HG03103 (cell line): ENCODE data around the gene TPSG1.
"Not testable (repeated sequence)": the region's sequence is repeated elsewhere in the genome, so short reads cannot be mapped to it uniquely, and the experiment has no call there.

Source experiments
- ATAC-seq: cut with Tn5 transposase; IDR thresholded peaks from one replicate; pipeline ENCODE4 v1.9.1; 2021; ENCODE audit warnings: low read depth; ENCODE audit not compliant: unreplicated experiment

Gene TPSG1

DNA sequence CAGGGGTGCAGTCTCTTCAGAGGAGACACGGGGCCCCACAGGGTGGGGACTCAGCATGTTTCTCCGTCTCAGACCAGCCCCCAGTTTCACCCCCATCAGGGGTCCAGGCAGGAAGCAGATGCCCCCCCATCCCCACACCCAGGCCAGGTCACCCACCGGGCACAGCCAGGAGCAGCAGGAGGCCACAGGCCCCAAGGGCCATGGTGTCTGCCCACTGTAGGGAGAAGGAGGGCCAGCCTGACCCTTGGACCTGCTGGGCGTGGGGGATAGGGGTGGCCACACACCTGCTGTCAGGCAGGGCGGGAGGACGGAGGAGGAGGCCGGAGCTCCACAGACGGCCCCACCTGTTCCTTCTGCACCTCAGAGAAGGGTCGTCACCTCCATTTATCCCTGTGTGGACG, at the start of gene TPSG1:
TSS of gene TPSG1 (minus strand) at position 218 of the 401 bp plus-strand sequence. CDS start at position 202, 16 bp downstream.
- no peak for ATAC-seq

DNA sequence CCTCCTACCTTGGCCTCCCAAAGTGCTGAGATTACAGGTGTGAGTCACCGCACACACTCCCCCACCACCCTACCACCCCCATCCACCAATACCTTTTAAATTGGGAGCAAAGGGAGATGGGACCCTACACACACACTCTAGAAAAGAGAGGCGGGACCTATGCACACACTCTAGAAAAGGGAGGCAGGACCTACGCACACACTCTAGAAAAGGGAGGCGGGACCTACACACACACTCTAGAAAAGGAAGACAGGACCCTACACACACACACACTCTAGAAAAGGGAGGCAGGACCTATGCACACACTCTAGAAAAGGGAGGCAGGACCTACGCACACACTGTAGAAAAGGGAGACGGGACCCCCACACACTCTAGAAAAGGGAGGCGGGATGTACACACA, 49.7 kb upstream of the TPSG1 start:
- no peak for ATAC-seq

DNA sequence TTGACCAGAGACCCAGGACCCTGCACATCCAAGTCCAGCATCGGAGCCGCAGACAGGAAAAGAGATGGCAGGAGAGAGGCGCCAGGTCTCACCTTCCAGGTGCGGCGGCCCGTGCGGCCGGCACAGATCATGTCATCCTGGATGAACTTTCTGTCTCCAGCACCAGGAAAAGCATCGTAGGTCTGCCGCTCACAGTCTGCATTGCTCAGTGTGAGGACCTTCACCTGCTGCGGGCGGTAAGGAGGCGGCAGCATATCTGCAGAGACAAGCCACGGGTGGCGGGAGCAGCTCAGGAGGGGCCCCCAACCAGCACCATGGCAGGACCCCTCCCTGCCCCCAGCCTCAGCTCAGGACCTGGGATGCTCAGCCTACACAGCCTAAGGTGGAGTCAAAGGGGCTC, 48.7 kb upstream of the TPSG1 start:
- ATAC-seq = no peak

DNA sequence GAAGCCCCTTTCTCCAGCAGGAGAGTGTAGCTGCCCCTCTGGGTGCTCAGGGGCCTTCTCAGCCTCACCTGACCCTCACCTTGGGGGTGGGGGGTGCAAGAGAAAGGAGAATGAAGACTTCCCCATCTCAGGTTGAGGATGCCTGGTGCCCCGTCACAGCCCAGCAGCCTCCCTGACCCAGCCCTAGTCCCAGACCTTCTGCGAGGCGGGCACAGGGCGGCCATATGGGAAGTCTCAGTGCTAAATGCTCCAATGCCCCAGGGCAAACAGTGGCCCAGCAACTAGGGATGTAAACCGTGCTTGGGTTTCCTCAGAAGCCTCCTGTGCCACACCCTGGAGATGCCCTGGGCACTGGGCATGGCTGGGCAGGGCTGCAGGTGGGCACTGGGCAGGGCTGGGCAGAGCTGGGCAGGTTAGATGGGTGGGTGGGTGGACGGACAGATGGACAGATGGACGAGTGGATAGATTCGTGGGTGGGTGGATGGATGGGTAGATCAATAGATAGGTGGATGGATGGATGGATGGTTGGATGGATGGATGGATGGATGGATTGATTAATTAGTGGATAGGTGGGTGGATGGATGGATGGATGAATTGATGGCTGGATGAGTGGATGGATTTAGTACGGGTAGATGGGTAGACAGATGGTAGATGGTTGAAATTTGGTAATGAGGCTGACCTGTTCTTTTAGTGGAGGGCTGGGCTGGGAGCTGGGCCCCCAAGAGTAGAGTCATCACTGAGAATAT, 47.6 kb upstream of the TPSG1 start:
- no peak for ATAC-seq

DNA sequence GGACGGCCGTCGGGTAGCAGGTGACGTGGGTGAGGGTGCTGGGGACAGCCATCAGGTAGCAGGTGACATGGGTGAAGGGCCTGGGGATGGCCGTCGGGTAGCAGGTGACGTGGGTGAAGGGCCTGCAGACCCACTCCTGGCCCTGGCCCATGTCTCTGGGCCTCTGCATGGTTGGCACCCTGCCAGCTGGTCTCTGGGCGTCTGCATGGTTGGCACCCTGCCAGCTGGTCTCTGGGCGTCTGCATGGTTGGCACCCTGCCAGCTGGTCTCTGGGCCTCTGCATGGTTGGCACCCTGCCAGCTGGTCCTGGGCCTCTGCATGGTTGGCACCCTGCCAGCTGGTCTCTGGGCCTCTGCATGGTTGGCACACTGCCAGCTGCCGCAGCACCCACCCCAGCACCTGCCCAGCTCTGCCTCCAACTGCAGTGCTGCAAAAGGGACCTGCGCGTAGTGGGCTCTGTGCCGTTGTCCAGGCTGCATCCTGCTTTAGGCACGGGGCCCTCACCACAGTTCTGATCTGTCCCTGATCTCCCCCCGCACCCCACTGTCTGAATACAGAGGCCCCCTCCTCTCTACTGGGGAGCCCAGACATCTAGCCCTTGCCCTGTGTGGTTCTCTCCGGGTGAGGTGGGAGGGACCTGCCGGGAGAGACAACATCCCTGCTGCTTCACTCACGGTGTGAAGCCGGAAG, 46.8 kb upstream of the TPSG1 start:
- ATAC-seq = not testable (repeated sequence)

DNA sequence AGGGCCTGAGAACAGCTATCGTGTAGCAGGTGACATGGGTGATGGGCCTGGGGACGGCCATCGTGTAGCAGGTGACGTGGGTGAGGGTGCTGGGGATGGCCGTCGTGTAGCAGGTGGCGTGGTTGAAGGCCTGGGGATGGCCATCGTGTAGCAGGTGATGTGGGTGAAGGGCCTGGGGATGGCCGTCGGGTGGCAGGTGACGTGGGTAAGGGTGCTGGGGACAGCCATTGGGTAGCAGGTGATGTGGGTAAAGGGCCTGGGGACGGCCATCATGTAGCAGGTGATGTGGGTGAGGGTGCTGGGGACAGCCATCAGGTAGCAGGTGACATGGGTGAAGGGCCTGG, 46.3 kb upstream of the TPSG1 start:
- no peak for ATAC-seq

DNA sequence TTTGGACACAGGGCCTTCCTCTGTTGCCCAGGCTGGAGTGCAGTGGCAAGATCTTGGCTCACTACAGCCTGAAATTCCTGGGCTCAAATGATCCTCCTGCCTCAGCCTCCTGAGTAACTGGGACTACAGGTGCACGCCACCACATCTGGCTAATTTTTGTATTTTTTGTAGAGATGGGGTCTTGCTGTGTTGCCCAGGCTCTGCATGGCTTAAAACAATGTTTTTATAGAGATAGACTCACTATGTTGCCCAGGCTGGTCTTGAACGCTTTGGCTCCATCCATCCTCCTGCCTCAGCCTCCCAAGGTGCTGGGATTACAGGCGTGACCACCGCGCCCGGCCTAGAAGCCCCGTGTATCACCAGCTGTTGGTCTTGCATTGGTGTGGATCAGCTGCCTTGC, 44.4 kb upstream of the TPSG1 start:
- ATAC-seq = not testable (repeated sequence)

DNA sequence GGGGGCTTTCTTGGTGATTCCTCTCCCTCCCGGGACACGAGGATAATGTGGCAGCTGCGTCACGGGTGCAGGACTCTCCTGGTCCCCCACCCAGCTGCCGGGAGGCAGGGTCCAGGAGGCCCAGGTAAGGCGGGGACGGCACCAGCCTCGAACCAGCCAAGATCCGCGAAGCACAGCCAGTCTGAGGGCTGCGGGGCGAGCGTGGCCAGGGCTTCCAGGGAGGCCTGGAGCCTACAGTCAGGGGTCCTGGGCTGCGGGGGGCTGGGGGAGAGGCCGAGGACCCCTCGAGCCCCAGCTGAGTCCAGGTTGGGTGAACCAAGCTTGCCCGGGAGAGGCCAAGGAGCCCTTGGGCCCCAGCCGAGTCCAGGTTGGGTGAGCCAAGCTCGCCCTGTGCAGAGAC, 40.8 kb upstream of the TPSG1 start:
- ATAC-seq = no peak

DNA sequence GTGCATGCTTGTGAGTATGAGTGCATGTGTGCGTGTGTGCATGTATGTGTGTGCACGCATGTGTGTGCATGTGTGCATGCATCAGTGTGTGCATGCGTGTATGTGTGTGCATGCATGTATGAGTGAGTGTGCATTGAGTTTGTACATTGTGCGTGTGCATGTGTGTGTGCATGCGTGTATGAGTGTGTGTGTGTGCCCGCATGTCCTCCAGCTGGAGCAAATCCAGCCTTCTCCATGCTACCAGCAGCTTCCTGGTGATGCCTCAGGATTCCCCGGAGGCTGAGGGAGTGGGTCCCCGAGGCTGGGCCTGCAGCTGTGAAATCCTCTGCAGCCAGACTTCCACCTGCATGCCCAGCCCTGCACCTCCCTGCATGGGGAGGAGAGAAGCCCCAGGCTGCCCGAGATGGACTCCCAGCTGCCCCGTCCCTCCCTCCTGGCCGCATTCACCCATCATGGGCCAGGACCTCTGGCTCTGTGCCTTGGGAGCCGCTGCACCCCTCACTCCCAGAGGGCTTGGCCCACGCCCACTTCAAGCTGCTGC, 40.1 kb upstream of the TPSG1 start:
- no peak for ATAC-seq

DNA sequence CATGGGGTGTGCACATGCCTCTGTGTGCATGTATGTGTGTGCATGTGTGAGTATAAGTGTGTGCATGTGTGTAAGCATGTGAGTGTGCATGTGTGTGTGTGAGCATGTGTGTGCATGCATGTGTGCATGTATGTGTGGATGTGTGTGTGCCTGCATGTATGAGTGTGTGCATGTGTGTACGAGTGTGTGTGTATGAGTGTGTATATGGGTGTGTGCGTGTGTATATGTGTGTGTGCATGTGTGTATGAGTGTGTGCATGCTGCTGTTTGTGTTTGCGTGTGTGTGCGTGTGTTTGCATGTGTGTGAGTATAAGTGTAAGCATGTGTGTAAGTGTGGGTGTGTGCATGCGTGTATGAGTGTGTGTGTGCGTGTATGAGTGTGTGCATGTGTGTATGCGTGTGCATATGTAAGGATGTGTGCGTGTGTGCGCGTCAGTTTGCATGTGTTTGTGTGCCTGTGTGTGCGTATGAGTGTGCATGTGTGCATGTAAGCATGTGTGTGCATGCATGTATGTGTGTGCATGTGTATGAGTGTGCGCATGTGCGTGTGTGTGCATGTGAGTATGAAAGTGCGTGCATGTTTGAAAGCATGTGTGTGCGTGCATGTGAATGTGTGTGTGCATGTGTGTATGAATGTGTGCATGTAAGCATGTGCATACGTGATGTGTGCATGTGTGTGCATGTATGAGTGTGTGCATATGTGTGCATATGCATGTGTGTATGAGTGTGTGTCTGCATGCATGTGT, 39.4 kb upstream of the TPSG1 start:
- no peak for ATAC-seq

DNA sequence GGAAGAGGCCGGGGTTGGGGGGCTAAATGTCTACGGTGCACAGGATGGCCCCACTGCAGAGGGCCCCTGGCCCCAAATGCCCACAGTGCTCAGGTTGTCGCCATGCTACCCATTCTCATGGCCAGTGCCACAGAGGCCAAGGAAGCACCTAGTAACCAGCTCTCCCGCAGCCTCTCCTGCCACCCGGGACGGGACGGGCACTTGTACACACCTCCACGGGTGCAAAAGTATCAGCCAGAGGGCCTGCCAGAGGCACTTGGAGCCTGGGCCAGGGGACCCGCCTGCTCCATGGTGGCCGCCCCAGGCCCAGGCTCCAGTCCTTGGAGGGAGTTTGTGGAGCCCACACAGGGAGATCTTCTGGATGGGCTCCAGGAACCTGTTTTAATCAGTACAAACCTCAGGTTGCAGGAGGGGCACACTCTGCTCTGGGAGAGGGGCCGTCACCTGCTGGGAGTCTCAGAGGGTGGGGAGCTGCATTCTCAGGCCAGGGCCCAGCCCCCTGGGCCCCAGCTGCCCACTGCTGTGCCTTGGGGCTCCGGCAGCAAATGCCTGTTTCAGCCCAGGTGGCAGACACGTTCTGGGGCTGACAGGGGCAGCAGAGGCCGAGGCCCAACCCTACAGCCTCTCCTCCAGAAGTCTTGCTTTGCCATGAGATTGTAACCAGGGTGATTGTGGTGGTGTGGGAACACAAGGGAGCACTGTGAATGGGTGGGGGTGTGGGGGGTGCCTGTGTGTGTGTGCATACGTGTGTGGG, 38.7 kb upstream of the TPSG1 start:
- ATAC-seq = no peak

DNA sequence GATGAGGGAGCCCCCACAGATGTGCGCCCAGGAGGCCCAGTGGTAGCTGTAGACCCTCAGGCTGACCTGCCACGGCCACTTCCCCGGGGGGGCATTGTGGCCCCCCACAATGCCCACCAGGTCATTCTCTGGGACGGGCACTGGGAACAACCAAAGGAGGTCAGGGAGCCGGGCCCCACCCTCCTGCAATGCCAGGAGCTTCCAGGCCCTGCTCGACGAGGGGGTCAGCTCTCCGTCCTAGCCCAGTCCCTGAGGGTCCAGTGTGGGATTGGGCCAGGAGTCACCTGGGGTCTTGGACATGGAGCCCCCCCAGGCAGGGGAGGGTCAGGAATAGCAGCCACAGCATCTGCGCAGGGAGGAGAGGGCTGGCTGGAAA, 37.8 kb upstream of the TPSG1 start:
- ATAC-seq = no peak

DNA sequence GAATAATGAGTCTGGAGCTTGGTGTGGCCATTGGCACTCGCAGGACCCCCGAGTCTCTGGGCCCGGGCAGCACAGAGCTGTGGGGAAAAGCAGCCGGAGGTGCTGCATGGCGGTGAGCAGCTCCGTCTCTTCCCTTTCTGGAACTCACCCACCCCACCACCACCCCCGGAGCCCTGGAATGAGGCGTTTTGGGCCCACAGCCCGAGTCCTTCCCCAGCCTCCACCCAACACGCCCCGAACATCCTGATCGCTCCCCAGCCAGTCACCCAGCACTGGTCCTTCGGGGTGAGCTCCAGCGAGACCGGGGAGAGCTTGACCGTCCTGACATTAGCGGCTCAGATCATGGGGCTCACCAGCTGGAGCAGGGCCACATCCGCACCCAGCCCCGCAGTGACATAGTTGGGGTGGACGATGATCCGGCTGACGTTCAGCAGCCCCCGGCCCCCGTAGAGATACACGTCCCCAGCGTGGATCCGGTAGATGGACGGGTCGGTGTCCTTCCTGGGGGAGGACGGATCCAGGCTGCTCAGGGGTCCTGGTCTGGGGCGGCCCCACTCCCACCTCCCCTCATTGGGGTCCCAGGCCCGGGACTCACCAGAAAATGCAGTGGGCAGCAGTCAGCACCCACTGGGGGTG, 37.3 kb upstream of the TPSG1 start:
- no peak for ATAC-seq

DNA sequence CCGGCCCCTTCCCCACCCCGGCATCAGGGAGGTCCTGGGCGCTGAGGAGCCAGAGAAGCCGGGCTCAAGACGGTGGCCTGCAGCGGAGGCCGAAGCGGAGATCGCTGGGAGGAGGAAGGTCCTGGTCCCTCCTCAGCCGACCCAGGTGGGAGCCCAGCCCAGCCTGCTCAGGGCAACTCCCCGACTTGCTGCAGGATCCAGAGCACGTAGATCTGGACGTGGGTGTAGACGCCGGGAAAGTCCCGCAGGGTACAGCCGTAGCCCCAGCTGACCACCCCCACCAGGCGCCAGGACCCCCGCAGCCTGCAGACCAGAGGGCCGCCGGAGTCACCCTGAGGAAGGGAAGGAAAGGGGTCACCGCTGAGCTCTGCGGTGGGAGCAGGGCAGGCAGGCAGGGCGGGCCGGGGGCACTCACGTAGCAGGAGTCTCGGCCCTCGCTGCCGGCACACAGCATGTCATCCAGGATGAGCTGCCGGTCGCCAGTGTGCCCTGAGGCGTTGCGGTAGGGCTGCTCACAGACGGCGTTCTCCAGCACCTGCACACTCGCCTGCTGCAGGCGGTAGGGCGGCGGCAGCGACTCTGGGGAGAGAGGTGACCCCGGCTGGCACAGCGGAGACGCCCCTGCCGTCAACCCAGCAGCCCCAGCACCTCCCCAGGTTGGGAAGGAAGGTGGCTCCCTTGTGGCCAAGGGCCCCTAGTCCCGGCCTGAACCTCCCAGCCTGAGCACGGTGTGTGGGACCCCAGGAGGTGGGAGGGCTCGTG, 36.2 kb upstream of the TPSG1 start:
- ATAC-seq = no peak

DNA sequence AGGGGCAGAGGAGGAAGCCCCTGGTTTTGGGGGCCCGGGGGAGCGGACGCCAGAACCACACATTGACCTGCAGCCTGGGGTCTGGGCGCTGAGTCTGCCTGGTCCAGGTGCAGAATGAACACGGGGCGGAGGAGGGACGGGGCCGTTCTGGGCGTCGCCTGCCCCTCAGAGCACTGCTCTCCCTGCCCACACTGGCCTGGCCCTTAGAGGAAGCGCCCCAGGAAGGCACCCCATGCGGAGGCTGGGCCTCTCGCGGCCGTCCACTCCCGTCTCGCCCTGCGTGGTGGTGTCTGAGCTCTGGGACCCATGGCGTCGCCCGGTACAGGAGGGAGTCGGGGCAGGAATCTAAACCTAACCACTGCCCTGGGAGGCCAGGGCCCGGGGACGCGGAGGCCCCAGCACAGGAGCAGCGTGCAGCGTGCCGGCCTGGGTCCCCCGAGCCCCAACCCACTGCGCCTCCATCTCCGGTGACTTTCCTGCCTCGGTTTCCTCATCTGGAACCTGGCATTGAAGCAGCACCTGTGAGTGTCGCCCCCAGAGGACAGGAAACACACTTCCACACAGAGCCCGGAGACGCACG, 35.1 kb upstream of the TPSG1 start:
- ATAC-seq = no peak

DNA sequence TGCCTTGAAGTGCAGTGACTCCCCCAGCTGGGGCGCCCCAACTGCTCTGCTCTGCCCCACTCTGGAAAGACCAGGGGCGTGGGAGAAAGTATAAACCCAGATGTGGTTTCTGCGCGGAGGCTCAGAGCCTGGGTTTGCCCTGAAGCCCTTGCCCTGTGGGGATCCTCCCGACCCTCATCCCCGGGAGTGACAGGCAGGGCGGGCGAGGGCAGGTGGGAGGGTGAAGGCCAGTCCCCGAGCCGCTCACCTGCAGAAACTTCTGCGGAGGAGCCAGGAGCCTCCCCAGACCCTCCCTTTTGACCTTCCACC, 34.6 kb upstream of the TPSG1 start:
- ATAC-seq = no peak

DNA sequence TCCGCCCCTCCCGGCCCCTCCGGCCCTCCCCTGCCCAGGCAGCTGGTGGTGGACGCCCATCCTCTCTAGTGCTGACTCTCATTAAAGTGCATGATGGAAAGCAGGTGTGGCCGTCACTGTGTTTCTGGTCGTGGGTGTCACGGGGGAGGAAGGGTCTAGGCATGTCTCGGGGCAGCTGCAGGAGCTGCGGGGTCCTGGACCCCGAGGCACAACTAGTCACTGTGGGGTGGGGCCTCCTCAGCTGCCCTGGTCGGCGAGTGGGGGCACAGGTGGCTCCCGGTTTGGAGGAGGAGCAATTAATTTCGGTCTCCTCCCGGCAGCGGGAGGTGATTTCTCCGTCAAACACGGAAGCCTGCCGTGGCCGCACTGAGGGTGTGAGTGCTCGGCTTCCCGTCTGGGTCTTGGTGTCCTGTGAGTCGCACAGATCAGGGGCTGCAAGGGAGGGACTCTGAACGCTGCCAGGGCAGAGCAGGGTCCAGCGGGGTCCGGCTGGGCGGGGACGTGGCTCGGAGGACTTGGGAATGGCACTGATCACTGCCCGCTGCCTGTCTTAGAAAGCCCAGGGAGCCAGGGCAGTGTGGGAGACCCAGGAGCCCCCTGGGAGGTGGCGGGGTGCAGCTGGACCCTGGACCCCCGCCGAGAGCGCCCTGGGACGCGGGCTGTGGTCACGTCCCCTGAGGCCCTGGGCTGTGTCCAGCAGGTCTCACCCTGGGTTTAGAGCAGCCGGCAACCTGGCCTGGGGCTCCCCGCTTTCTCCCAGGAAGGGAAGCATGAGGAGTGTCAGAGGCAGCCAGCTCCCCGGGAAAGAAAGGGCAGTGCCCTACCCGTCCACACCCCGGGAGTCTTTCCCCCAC, 34.1 kb upstream of the TPSG1 start:
- ATAC-seq = no peak

DNA sequence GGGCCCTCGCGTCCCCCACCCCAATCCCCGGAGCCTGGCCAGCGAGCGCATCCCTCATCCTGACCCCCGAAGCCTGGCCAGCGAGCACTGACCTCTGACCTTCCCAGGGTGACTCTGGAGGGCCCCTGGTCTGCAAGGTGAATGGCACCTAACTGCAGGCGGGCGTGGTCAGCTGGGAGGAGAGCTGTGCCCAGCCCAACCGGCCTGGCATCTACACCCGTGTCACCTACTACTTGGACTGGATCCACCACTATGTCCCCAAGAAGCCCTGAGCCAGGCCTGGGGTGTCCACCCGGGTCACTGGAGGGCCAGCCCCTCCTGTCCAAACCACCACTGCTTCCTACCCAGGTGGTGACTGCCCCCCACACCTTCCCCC, 33.1 kb upstream of the TPSG1 start:
- ATAC-seq = no peak
